ENCODE data around the gene ELF1. TPM values are rescaled to one million over a fixed set of nuclear protein-coding genes. Genes with fewer than 3 reads are reported as not detected.

Gene ELF1
- total and polyA plus RNA-seq, 2 donors from 2014 or later = 12.0 to 95.1 TPM

DNA sequence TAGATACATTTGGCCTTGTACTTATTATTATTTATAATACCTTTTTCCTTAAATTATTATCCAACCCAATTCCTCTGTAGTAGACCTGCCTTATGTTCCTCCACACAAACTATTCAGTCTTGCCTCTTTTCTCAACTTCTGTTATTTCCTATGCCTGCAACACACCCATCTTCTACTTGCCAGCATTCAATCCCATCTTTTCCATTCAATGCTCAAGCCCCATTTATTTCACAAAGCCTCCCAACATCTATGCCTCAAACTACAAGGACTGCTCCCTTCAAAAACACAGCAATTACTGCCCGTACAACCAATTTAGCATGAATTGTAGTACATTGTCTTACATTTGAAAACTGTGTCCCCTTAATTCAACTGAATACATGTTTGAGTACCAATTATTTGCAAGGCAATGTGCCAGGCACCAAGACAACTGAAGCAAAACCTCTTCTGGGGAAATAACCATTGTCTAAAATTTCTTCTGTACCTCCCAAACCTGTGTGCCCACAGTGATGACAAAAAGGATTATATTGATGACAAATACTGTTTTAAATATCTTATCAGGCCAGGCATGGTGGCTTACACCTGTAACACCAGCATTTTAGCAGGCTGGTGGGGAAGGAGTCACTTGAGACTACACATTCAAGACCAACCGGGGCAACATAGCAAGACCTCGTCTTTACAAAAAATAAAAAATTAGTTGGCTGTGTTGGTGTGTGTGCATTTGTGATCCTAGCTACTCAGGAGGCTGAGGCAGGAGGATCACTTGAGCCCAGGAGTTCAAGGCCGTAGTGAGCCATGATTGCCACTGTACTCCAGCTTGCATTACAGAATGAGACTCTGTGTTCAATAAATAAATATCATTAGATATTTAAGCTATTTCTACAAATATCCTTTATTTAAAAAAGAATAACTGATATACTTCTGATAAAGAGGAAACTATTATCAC, 35.1 kb downstream of the ELF1 start:
- no peaks in the 10 kb centered on the region for H3K36me3 ChIP-seq (ENCODE audit: control insufficient read depth in 2 of 3, insufficient read depth in 3 of 3, low read length in 3 of 3)
- FAIRE-seq (no peak), DNase-seq (no peak)
- H3K4me3 ChIP-seq (ENCODE audit: low read length in 3 of 3) = peak overlapping the region in 2 of 3 donors; percentile 57 to 62
- H3K4me1 ChIP-seq (ENCODE audit: control insufficient read depth in 2 of 3, insufficient read depth in 2 of 3, low read depth in 1 of 3, low read length in 3 of 3) = peaks cover 0 to 38% (median 16%) of the 10 kb centered on the region in 3 donors
- H3K9me3 ChIP-seq (ENCODE audit: control insufficient read depth in 2 of 3, insufficient read depth in 1 of 3, low read length in 3 of 3) = no peaks in the 10 kb centered on the region
- TF ChIP-seq, protein P1, sequence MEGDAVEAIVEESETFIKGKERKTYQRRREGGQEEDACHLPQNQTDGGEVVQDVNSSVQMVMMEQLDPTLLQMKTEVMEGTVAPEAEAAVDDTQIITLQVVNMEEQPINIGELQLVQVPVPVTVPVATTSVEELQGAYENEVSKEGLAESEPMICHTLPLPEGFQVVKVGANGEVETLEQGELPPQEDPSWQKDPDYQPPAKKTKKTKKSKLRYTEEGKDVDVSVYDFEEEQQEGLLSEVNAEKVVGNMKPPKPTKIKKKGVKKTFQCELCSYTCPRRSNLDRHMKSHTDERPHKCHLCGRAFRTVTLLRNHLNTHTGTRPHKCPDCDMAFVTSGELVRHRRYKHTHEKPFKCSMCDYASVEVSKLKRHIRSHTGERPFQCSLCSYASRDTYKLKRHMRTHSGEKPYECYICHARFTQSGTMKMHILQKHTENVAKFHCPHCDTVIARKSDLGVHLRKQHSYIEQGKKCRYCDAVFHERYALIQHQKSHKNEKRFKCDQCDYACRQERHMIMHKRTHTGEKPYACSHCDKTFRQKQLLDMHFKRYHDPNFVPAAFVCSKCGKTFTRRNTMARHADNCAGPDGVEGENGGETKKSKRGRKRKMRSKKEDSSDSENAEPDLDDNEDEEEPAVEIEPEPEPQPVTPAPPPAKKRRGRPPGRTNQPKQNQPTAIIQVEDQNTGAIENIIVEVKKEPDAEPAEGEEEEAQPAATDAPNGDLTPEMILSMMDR (IDR thresholded peaks at IDR 0.05; ENCODE audit: borderline replicate concordance, extremely low read depth, insufficient read depth) = no peak
- no peaks in the 10 kb centered on the region for H3K27me3 ChIP-seq (ENCODE audit: control insufficient read depth, insufficient read depth, low read length)
- H3K9ac ChIP-seq (ENCODE audit: low read length in 3 of 3) = peak overlapping the region in 1 of 3 donors; percentile 63
- intact Hi-C loops (cut with DNase I) = no loop called here
- H3K27ac ChIP-seq (ENCODE audit: low read depth in 2 of 2, low read length in 2 of 2) = peak overlapping the region; percentile 26 to 88

- peak overlapping the region in 1 of 3 donors; percentile 28 for H3K9ac ChIP-seq (ENCODE audit: low read length in 3 of 3)
- no peak overlapping the region for H3K4me3 ChIP-seq (ENCODE audit: low read length in 3 of 3)
- peaks cover 0 to 34% (median 16%) of the 10 kb centered on the region in 3 donors for H3K4me1 ChIP-seq (ENCODE audit: control insufficient read depth in 2 of 3, insufficient read depth in 2 of 3, low read depth in 1 of 3, low read length in 3 of 3)
- H3K9me3 ChIP-seq (ENCODE audit: control insufficient read depth in 2 of 3, insufficient read depth in 1 of 3, low read length in 3 of 3) = no peaks in the 10 kb centered on the region
- no peaks in the 10 kb centered on the region for H3K36me3 ChIP-seq (ENCODE audit: control insufficient read depth in 2 of 3, insufficient read depth in 3 of 3, low read length in 3 of 3)
- intact Hi-C loops (cut with DNase I) = no loop called here
- FAIRE-seq = peak; percentile 21
- no peak for DNase-seq
- TF ChIP-seq, protein P1 (IDR thresholded peaks at IDR 0.05; ENCODE audit: borderline replicate concordance, extremely low read depth, insufficient read depth) = no peak
- peak overlapping the region; percentile 26 to 88 for H3K27ac ChIP-seq (ENCODE audit: low read depth in 2 of 2, low read length in 2 of 2)
- H3K27me3 ChIP-seq (ENCODE audit: control insufficient read depth, insufficient read depth, low read length) = no peaks in the 10 kb centered on the region
These were observed 35.9 kb downstream of the ELF1 start for GRCh38 chr13:40983259-40983658.

DNA sequence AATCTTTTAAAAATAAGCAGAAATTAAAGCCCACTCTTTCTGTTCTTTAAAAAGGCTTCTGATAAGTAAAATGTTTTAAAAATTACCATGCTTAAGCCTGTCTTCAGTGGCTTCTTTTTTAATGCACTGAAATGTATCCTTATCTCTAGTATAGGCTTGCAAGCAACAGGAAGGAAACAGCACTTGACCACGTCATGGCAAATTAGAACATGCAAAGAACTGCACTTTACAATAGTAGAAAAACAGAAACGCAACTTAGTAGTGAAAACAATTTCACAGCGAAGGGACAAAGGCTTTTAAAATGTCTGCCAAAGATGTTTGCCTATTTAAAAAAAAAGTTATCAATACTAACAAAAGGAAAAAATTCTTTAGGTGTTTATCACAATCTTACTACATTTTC, 36.3 kb downstream of the ELF1 start:
- H3K4me3 ChIP-seq (ENCODE audit: low read length in 3 of 3) = no peak overlapping the region
- peak overlapping the region; percentile 26 to 88 for H3K27ac ChIP-seq (ENCODE audit: low read depth in 2 of 2, low read length in 2 of 2)
- DNase-seq = peak in 2 of 5 donors; percentile 30 to 66
- intact Hi-C loops (cut with DNase I) = no loop called here
- no peak overlapping the region for H3K9ac ChIP-seq (ENCODE audit: low read length in 3 of 3)
- H3K27me3 ChIP-seq (ENCODE audit: control insufficient read depth, insufficient read depth, low read length) = no peaks in the 10 kb centered on the region
- FAIRE-seq = peak; percentile 89
- H3K36me3 ChIP-seq (ENCODE audit: control insufficient read depth in 2 of 3, insufficient read depth in 3 of 3, low read length in 3 of 3) = no peaks in the 10 kb centered on the region
- TF ChIP-seq, protein P1 (IDR thresholded peaks at IDR 0.05; ENCODE audit: borderline replicate concordance, extremely low read depth, insufficient read depth) = no peak
- no peaks in the 10 kb centered on the region for H3K9me3 ChIP-seq (ENCODE audit: control insufficient read depth in 2 of 3, insufficient read depth in 1 of 3, low read length in 3 of 3)
- H3K4me1 ChIP-seq (ENCODE audit: control insufficient read depth in 2 of 3, insufficient read depth in 2 of 3, low read depth in 1 of 3, low read length in 3 of 3) = peaks cover 0 to 29% (median 16%) of the 10 kb centered on the region in 3 donors
